HG03342 (cell line): ENCODE results near the gene CT47A7.
"Not testable (repeated sequence)": the region's sequence is repeated elsewhere in the genome, so short reads cannot be mapped to it uniquely, and the experiment has no call there.

Experiments
- ATAC-seq: cut with Tn5 transposase; IDR thresholded peaks from one replicate; pipeline ENCODE4 v1.9.1; 2021; ENCODE audit warnings: mild to moderate bottlenecking, moderate library complexity; ENCODE audit not compliant: unreplicated experiment

The CT47A7 gene

DNA sequence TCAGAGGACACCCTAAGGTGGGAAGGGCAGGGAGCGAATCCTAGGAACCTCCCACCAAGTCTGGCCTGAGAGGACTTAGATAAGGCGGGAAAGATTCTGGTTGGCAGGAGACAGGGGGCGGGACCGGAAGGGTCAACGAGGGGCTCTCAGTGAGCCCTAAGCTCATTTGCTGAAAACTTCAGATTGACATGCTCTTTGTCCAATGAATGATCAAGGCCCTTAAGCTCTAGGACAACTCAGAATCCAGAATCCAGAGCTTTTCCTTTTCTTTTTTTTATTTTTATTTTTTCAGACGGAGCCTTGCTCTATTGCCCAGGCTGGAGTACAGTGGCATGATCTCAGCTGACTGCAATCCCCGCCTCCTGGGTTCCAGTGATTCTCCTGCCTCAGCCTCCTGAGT lies at the start of gene CT47A7:
TSS of gene CT47A7 (minus strand) at position 101 of the 400 bp plus-strand sequence. CDS start 255 bp downstream, outside the sequence.
- ATAC-seq, result not testable (repeated sequence)

DNA sequence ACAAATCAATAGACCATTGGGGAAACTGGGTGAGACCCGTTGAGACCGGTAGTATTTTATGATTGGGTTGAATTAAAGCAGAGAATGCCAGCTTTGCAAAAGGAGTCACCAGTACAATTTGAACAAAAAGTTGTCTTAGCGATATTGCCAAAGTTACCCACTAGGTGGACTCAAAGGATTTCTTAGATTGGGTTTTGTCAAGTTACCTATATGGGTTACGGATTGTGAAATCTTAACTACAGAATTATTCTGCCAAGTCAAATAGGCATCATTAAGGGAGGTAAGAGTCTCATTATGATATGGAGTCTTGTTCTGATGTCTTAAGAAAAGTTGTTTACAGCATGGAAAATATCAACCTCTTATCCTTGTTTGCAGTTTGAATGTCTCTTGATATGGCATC lies 44.2 kb upstream of the CT47A7 start:
- no peak for ATAC-seq

- peak; percentile 62 for ATAC-seq
These were observed 43.0 kb upstream of the CT47A7 start for GRCh38 chrX:120999413-120999812.

DNA sequence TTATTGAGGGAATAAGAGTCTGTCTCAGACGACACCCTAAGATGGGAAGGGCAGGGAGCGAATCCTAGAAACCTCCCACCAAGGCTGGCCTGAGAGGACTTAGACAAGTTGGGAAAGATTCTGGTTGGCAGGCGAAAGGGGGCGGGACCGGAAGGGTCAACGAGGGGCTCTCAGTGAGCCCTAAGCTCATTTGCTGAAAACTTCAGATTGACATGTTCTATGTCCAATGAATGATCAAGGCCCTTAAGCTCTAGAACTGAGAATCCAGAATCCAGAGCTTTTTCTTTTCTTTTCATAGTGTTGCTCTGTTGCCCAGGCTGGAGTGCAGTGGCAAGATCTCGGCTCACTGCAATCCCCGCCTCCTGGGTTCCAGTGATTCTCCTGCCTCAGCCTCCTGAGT lies 29.3 kb upstream of the CT47A7 start, which contains the start of gene CT47A1:
TSS of gene CT47A1 (minus strand) at position 101 of the 400 bp plus-strand sequence. CDS start 231 bp downstream, outside the sequence.
- ATAC-seq, result not testable (repeated sequence)
